HepG2 (cell line): ENCODE data around the gene SLC1A2. TPM values are rescaled to one million over a fixed set of nuclear protein-coding genes. Genes with fewer than 3 reads are reported as not detected.

ENCODE experiments used
- BRCA1 ChIP-seq: sonication (generic); formaldehyde crosslinking; IDR thresholded peaks from 2 replicates; pipeline ENCODE4 v1.4.0; 2020; ENCODE audit warnings: missing genetic modification reagents
- DMAP1 ChIP-seq: IDR thresholded peaks from 2 replicates; pipeline ENCODE4 v1.6.1; 2016
- DNMT1 ChIP-seq: sonication (generic); formaldehyde crosslinking; IDR thresholded peaks from 2 replicates; pipeline ENCODE4 v1.5.1; 2020; ENCODE audit warnings: mild to moderate bottlenecking, missing genetic modification reagents
- EHMT2 ChIP-seq: fragments of 200-600 bp; sonication (generic); IDR thresholded peaks from 2 replicates; pipeline ENCODE4 v1.7.0; 2017; ENCODE audit warnings: antibody characterized with exemption, low read depth, low read length, borderline replicate concordance
- ELF3 ChIP-seq: IDR thresholded peaks from 2 replicates; pipeline ENCODE4 v1.6.1; 2016; ENCODE audit warnings: missing genetic modification reagents, missing compliant biosample characterization
- HDAC1 ChIP-seq: sonication (generic); formaldehyde crosslinking; IDR thresholded peaks from 2 replicates; pipeline ENCODE4 v1.5.1; 2020; ENCODE audit warnings: mild to moderate bottlenecking, missing genetic modification reagents
- HHEX ChIP-seq: IDR thresholded peaks from 2 replicates; pipeline ENCODE4 v1.6.1; 2016; ENCODE audit warnings: control low read depth
- JARID2 ChIP-seq: sonication (generic); formaldehyde crosslinking; IDR thresholded peaks from 2 replicates; pipeline ENCODE4 v1.8.1; 2023; ENCODE audit warnings: missing genetic modification reagents, inconsistent platforms; ENCODE audit not compliant: insufficient replicate concordance
- MAFK ChIP-seq, 2 experiments: IDR thresholded peaks in 1 of 2; conservative IDR thresholded peaks in 1 of 2; 2 replicates each; pipeline ENCODE4 v1.6.1; 2011; ENCODE audit warnings: improper control_type of control experiment in 2 of 2, low read length in 2 of 2
- MED1 ChIP-seq: sonication (generic); formaldehyde crosslinking; IDR thresholded peaks from 2 replicates; pipeline ENCODE4 v1.4.0; 2020; ENCODE audit warnings: missing genetic modification reagents
- NFYB ChIP-seq: sonication (generic); formaldehyde crosslinking; IDR thresholded peaks from 2 replicates; pipeline ENCODE4 v1.4.0; 2020; ENCODE audit warnings: missing genetic modification reagents
- REL ChIP-seq: sonication (generic); formaldehyde crosslinking; conservative IDR thresholded peaks from 2 replicates; pipeline ENCODE4 v1.8.0; 2022; ENCODE audit warnings: mild to moderate bottlenecking, missing genetic modification reagents, moderate library complexity
- SMARCC2 ChIP-seq: fragments of 450-650 bp; IDR thresholded peaks from 2 replicates; pipeline ENCODE4 v1.6.1; 2017; ENCODE audit warnings: antibody characterized with exemption, mild to moderate bottlenecking
- SNRNP70 ChIP-seq: fragments of 200-400 bp; formaldehyde crosslinking; IDR thresholded peaks from 2 replicates; pipeline ENCODE4 v1.6.1; 2017; ENCODE audit warnings: mild to moderate bottlenecking, low read depth, low read length, moderate library complexity
- SPEN ChIP-seq: sonication (generic); formaldehyde crosslinking; IDR thresholded peaks from 2 replicates; pipeline ENCODE4 v1.5.1; 2020; ENCODE audit warnings: low read depth, mild to moderate bottlenecking, missing genetic modification reagents
- TGIF2 ChIP-seq: IDR thresholded peaks from 2 replicates; pipeline ENCODE4 v1.6.1; 2016; ENCODE audit warnings: control low read depth, missing compliant biosample characterization
- TSC22D2 ChIP-seq: sonication (generic); formaldehyde crosslinking; IDR thresholded peaks from 2 replicates; pipeline ENCODE4 v1.5.1; 2020; ENCODE audit warnings: missing genetic modification reagents, mild to moderate bottlenecking, borderline replicate concordance
- YEATS4 ChIP-seq: sonication (generic); formaldehyde crosslinking; IDR thresholded peaks from 2 replicates; pipeline ENCODE4 v1.4.0; 2020; ENCODE audit warnings: missing genetic modification reagents, borderline replicate concordance
- ZBTB42 ChIP-seq: sonication (generic); formaldehyde crosslinking; IDR thresholded peaks from 2 replicates; pipeline ENCODE4 v1.5.0; 2020; ENCODE audit warnings: mild to moderate bottlenecking, missing genetic modification reagents
- ZFP1 ChIP-seq: IDR thresholded peaks from 2 replicates; pipeline ENCODE4 v1.6.1; 2016
- ZNF431 ChIP-seq: sonication (generic); formaldehyde crosslinking; IDR thresholded peaks from 2 replicates; pipeline ENCODE4 v1.9.0; 2022; ENCODE audit warnings: missing genetic modification reagents, low read depth, mild to moderate bottlenecking, borderline replicate concordance
- ZNF441 ChIP-seq: sonication (generic); formaldehyde crosslinking; IDR thresholded peaks from 2 replicates; pipeline ENCODE4 v1.7.0; 2021; ENCODE audit warnings: missing genetic modification reagents, borderline replicate concordance
- ZSCAN29 ChIP-seq: sonication (generic); formaldehyde crosslinking; conservative IDR thresholded peaks from 2 replicates; pipeline ENCODE4 v1.4.0; 2020; ENCODE audit warnings: mild to moderate bottlenecking, missing genetic modification reagents
- ZZZ3 ChIP-seq: sonication (generic); formaldehyde crosslinking; IDR thresholded peaks from 2 replicates; pipeline ENCODE4 v1.4.0; 2020; ENCODE audit warnings: missing genetic modification reagents, mild to moderate bottlenecking, borderline replicate concordance
- polyA plus RNA-seq, 8 experiments: library from polyadenylated mRNA; depleted of rRNA in 3 of 8; stranded (reverse) in 7 of 8; unstranded in 1 of 8; fragments of >200 nt; fragmentation: Illumina TruSeq in 4 of 8; extraction: Trizol in 4 of 8; gene quantifications; 2 replicates each; pipeline versions ENCODE4 v1.2.1 to v1.2.3, GENCODE V29; 2011 to 2016; ENCODE audit warnings: low read depth in 4 of 8, missing spikeins in 1 of 8, mixed read lengths in 1 of 8; ENCODE audit not compliant: insufficient read depth in 1 of 8
- total RNA-seq, 5 experiments: library from RNA; depleted of rRNA; stranded (reverse); fragments of >200 nt; fragmentation: Illumina TruSeq; extraction: Trizol; gene quantifications; 2 replicates each; pipeline ENCODE4 v1.2.3, GENCODE V29; 2016; ENCODE audit warnings: low read depth in 1 of 5
- TF ChIP-seq, protein P1 (sequence below): IDR thresholded peaks from 2 replicates; pipeline ENCODE4 v1.4.0; 2020; ENCODE audit warnings: mild to moderate bottlenecking, missing genetic modification reagents
- TF ChIP-seq, protein P2 (sequence below): sonication (generic); formaldehyde crosslinking; conservative IDR thresholded peaks from 2 replicates; pipeline ENCODE4 v1.8.0; 2022; ENCODE audit warnings: mild to moderate bottlenecking, moderate library complexity, missing genetic modification reagents

The SLC1A2 gene
- total and polyA plus RNA-seq, 2 of the 13 experiments (the other 11 are each of a cell fraction or from before 2014, with no cell fraction given), result 23.2 to 43.2 TPM

DNA sequence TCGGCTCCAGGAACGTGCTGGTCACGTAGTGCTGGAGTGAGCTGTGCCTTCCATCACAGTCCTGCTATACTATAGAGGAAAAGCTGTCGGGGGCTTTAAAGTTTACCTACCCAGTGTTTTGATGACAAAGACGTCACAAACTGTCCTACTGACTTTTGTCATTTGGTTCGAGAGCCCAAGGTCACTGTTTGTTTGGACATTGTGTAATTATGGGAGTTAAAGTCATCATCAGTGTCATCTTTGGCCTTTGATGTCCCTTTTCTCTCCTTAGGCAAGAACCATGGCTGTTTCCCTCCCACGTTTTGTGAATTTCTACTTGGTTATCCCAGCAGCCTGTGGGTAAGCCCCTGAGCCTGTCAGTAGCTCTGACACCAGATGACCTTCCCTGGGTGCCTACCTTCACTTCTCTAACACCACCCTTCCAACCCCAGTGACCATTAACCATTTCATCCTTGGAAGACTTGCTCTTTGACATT lies 59.3 kb downstream of the SLC1A2 start (continued):
- TF ChIP-seq, protein P1, sequence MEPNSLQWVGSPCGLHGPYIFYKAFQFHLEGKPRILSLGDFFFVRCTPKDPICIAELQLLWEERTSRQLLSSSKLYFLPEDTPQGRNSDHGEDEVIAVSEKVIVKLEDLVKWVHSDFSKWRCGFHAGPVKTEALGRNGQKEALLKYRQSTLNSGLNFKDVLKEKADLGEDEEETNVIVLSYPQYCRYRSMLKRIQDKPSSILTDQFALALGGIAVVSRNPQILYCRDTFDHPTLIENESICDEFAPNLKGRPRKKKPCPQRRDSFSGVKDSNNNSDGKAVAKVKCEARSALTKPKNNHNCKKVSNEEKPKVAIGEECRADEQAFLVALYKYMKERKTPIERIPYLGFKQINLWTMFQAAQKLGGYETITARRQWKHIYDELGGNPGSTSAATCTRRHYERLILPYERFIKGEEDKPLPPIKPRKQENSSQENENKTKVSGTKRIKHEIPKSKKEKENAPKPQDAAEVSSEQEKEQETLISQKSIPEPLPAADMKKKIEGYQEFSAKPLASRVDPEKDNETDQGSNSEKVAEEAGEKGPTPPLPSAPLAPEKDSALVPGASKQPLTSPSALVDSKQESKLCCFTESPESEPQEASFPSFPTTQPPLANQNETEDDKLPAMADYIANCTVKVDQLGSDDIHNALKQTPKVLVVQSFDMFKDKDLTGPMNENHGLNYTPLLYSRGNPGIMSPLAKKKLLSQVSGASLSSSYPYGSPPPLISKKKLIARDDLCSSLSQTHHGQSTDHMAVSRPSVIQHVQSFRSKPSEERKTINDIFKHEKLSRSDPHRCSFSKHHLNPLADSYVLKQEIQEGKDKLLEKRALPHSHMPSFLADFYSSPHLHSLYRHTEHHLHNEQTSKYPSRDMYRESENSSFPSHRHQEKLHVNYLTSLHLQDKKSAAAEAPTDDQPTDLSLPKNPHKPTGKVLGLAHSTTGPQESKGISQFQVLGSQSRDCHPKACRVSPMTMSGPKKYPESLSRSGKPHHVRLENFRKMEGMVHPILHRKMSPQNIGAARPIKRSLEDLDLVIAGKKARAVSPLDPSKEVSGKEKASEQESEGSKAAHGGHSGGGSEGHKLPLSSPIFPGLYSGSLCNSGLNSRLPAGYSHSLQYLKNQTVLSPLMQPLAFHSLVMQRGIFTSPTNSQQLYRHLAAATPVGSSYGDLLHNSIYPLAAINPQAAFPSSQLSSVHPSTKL (CRISPR knock-in tag), result peak; percentile 100
- TF ChIP-seq SMARCC2 (no peak; the same call in 1 of the 2 replicates), HHEX (CRISPR knock-in tag) (peak; percentile 82), ZNF431 (CRISPR knock-in tag) (peak; percentile 78; the same call in 1 of the 2 replicates), NFYB (CRISPR knock-in tag) (no peak), DNMT1 (CRISPR knock-in tag) (no peak), BRCA1 (CRISPR knock-in tag) (0 out of 2 replicates have a peak, but pooled peaks have one; percentile 39), ZFP1 (CRISPR knock-in tag) (peak; percentile 84; the same call in 1 of the 2 replicates), ZNF441 (CRISPR knock-in tag) (peak; percentile 43; the same call in 1 of the 2 replicates), ZBTB42 (CRISPR knock-in tag) (no peak), SNRNP70 (no peak), SPEN (CRISPR knock-in tag) (peak; percentile 60; the same call in 1 of the 2 replicates), ZSCAN29 (CRISPR knock-in tag) (no peak), ZZZ3 (0 out of 2 replicates have a peak, but pooled peaks have one; percentile 55), YEATS4 (CRISPR knock-in tag) (peak; percentile 68), MED1 (CRISPR knock-in tag) (peak; percentile 98), JARID2 (CRISPR knock-in tag) (no peak), REL (CRISPR knock-in tag) (no peak), TSC22D2 (no peak), MAFK (conservative IDR thresholded peaks at IDR 0.05 in 1 of 2, IDR thresholded peaks at IDR 0.05 in 1 of 2; ENCODE audit: low read length in 2 of 2) (peak in 1 of 2 experiments; percentile 33; a peak in 1 of 4 replicates), ELF3 (CRISPR knock-in tag) (peak; percentile 82), EHMT2 (peak; percentile 78; the same call in 1 of the 2 replicates), HDAC1 (CRISPR knock-in tag) (peak; percentile 81), DMAP1 (CRISPR knock-in tag) (peak; percentile 41; the same call in 1 of the 2 replicates), TGIF2 (CRISPR knock-in tag) (peak; percentile 89)
- TF ChIP-seq, protein P2, sequence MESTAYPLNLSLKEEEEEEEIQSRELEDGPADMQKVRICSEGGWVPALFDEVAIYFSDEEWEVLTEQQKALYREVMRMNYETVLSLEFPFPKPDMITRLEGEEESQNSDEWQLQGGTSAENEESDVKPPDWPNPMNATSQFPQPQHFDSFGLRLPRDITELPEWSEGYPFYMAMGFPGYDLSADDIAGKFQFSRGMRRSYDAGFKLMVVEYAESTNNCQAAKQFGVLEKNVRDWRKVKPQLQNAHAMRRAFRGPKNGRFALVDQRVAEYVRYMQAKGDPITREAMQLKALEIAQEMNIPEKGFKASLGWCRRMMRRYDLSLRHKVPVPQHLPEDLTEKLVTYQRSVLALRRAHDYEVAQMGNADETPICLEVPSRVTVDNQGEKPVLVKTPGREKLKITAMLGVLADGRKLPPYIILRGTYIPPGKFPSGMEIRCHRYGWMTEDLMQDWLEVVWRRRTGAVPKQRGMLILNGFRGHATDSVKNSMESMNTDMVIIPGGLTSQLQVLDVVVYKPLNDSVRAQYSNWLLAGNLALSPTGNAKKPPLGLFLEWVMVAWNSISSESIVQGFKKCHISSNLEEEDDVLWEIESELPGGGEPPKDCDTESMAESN, result peak; percentile 94
